Measurements from ENCODE around the gene PLA2G4D. TPM values are rescaled to one million over a fixed set of nuclear protein-coding genes. Genes with fewer than 3 reads are reported as not detected.

The PLA2G4D gene
- total and polyA plus RNA-seq, 4 donors = 0.12 to 0.31 (median 0.15) TPM; not detected in 1

DNA sequence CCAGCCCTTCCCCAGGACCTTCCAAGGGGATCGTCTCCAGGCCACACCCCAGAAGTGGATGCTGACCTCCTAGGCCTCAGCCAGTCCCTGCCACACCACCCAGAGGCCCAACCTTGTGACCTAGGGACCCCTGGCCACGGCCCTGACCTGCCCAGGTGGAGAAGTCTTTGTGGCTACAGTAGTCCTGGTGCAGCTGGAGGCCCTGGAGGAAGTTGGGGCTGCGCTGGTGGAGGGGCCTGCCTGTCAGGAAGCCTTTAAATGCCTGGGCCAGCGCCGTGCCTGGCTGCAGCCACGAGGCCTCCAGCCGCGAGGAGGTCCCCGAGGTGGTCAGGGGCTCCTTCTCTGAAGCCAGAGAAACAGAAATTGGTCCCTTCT is 23.4 kb downstream of the PLA2G4D start:
- no peak for ATAC-seq (ENCODE audit: insufficient read depth, low FRiP score)
- TF ChIP-seq, protein P1, sequence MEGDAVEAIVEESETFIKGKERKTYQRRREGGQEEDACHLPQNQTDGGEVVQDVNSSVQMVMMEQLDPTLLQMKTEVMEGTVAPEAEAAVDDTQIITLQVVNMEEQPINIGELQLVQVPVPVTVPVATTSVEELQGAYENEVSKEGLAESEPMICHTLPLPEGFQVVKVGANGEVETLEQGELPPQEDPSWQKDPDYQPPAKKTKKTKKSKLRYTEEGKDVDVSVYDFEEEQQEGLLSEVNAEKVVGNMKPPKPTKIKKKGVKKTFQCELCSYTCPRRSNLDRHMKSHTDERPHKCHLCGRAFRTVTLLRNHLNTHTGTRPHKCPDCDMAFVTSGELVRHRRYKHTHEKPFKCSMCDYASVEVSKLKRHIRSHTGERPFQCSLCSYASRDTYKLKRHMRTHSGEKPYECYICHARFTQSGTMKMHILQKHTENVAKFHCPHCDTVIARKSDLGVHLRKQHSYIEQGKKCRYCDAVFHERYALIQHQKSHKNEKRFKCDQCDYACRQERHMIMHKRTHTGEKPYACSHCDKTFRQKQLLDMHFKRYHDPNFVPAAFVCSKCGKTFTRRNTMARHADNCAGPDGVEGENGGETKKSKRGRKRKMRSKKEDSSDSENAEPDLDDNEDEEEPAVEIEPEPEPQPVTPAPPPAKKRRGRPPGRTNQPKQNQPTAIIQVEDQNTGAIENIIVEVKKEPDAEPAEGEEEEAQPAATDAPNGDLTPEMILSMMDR (IDR thresholded peaks at IDR 0.05; ENCODE audit: control extremely low read depth, extremely low read depth) = no peak
- 30 to 69% methylated on average over 9 of the region's 9 CpGs for WGBS, 2 donors

DNA sequence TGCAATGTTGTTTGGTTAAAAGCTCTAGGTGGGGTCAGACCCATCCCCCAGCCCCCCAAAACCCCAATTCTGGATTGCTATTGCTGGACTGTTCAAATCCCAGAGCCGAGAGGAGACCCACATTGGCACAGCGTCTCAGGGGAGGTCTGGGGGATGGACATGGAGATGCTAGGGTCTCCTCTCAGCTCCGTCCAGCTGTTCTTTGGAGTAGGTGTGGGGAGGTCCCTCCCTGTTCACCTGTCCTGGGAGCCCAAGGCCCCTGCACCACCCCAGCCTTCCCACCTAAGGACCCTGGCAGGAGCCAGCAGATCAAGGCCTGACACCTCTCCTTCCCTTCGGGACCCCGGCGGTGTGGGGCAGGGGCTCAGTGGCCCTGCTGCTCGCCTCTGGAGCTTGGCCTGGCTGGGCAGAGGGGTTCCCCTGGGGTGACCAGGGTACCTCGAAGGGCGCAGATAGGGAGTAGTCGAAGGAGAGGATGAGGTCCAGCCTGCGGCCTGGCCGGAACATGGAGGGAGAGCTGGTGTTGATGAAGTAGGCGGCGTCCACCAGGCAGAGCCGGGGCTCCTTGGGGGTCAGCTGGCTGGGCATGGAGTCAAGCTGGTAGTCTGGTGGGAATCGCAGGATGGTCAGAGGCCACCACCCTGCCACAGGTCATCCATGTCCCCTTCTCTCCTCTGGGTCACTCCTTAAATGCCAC is 23.9 kb downstream of the PLA2G4D start:
- no peak for DNase-seq
- H3K4me3 ChIP-seq = no peak overlapping the region
- TF ChIP-seq, protein P1 (IDR thresholded peaks at IDR 0.05; ENCODE audit: control extremely low read depth, extremely low read depth) = no peak
- H3K9me3 ChIP-seq (ENCODE audit: control insufficient read depth in 4 of 4, insufficient read depth in 3 of 4, low read length in 3 of 4) = no peaks in the 10 kb centered on the region
- H3K4me1 ChIP-seq (ENCODE audit: control insufficient read depth in 5 of 5, insufficient read depth in 5 of 5, low read length in 5 of 5) = peaks cover 0 to 3% (median 0%) of the 10 kb centered on the region in 5 donors
- no peak overlapping the region for H3K27ac ChIP-seq (ENCODE audit: low read depth in 1 of 2, low read length in 1 of 2)
- ATAC-seq (ENCODE audit: insufficient read depth, low FRiP score) = no peak
- H3K36me3 ChIP-seq (ENCODE audit: control insufficient read depth in 4 of 4, insufficient read depth in 4 of 4, low read length in 4 of 4) = no peaks in the 10 kb centered on the region
- H3K9ac ChIP-seq (ENCODE audit: insufficient read depth in 1 of 2, low read length in 2 of 2) = no peak overlapping the region
- H3K27me3 ChIP-seq (ENCODE audit: control insufficient read depth in 3 of 3, insufficient read depth in 3 of 3, low read length in 2 of 3) = no peaks in the 10 kb centered on the region
- WGBS, 2 donors = 89 to 90% methylated on average over 15 to 16 of the region's 16 CpGs

More for the DNA sequence above, 23.4 kb downstream of the PLA2G4D start:
- no peaks in the 10 kb centered on the region for H3K4me1 ChIP-seq (ENCODE audit: control insufficient read depth in 5 of 5, insufficient read depth in 5 of 5, low read length in 5 of 5)
- no peaks in the 10 kb centered on the region for H3K9me3 ChIP-seq (ENCODE audit: control insufficient read depth in 4 of 4, insufficient read depth in 3 of 4, low read length in 3 of 4)
- no peaks in the 10 kb centered on the region for H3K27me3 ChIP-seq (ENCODE audit: control insufficient read depth in 3 of 3, insufficient read depth in 3 of 3, low read length in 2 of 3)
- H3K36me3 ChIP-seq (ENCODE audit: control insufficient read depth in 4 of 4, insufficient read depth in 4 of 4, low read length in 4 of 4) = no peaks in the 10 kb centered on the region
- no peak for DNase-seq
- no peak overlapping the region for H3K27ac ChIP-seq (ENCODE audit: low read depth in 1 of 2, low read length in 1 of 2)
- H3K9ac ChIP-seq (ENCODE audit: insufficient read depth in 1 of 2, low read length in 2 of 2) = no peak overlapping the region
- no peak overlapping the region for H3K4me3 ChIP-seq

DNA sequence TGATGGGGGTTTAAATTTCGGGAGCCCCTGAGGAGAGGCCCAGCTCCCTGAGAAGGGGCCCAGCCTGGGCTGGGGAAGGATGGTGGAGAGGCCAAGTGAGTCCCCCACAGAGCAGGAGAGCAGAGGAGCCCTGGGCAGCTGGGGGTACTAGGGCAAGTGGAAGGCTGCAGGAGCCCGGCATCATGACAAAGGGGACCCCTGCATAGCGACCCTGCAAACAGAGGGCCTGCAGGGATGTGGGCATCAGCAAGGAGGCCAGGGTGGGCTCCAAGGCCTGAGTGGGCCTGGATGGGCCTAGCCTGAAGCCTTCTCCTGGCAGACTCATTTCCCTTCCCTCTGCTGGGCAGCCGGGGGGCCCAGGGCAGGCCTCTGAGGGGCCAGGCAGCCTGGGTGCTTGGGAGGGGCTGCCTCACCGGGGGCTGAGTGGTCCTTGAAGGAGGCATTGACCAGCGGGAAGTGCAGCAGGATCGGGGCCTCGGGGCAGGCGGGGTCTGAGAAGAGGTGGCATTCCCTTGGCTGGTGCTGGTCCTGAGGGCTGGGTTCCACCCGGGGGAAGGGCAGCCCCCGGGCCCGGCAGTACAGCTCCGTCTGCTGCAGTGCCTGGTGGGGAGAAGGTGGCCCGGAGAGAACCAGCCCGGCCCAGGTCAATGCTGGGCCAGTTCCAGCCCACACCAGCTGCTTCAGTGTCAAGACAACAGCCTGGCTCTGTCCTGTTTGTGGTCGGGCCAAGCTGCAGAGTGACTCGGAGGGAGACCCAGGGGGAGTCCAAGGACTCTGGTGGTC is 24.7 kb downstream of the PLA2G4D start:
- DNase-seq (no peak), ATAC-seq (ENCODE audit: insufficient read depth, low FRiP score) (no peak)
- 72 to 88% methylated on average over 17 of the region's 17 CpGs for WGBS, 2 donors
- Histone ChIP-seq H3K36me3 (ENCODE audit: control insufficient read depth in 4 of 4, insufficient read depth in 4 of 4, low read length in 4 of 4) (no peaks in the 10 kb centered on the region), H3K27me3 (ENCODE audit: control insufficient read depth in 3 of 3, insufficient read depth in 3 of 3, low read length in 2 of 3) (no peaks in the 10 kb centered on the region), H3K9ac (ENCODE audit: insufficient read depth in 1 of 2, low read length in 2 of 2) (no peak overlapping the region), H3K4me3 (no peak overlapping the region), H3K4me1 (ENCODE audit: control insufficient read depth in 5 of 5, insufficient read depth in 5 of 5, low read length in 5 of 5) (peaks cover 0 to 9% (median 0%) of the 10 kb centered on the region in 5 donors), H3K27ac (ENCODE audit: low read depth in 1 of 2, low read length in 1 of 2) (no peak overlapping the region), H3K9me3 (ENCODE audit: control insufficient read depth in 4 of 4, insufficient read depth in 3 of 4, low read length in 3 of 4) (no peaks in the 10 kb centered on the region)
- TF ChIP-seq, protein P1 (IDR thresholded peaks at IDR 0.05; ENCODE audit: control extremely low read depth, extremely low read depth) = no peak

Data from lung (tissue), 12 donors.